B cell (primary cell): Measurements from ENCODE around the gene TMEM26. TPM values are rescaled to one million over a fixed set of nuclear protein-coding genes. Genes with fewer than 3 reads are reported as not detected.

ENCODE experiments used
- ATAC-seq: fragments of 200-7000 bp; cut with Tn5 transposase; one replicate; pipeline ENCODE4 v1.10.0; 2021; ENCODE audit warnings: low read depth, mild to moderate bottlenecking, moderate number of reproducible peaks, moderate library complexity
- CTCF ChIA-PET: fragments of 350-600 bp; sonication (Branson Sonifier 250); formaldehyde crosslinking; loops from one replicate; lab custom pipeline; 2021; ENCODE audit warnings: antibody characterized with exemption, inconsistent platforms; lab: Charles Lee
- POLR2A ChIA-PET: fragments of 350-600 bp; sonication (Branson Sonifier 250); formaldehyde crosslinking; loops from one replicate; lab custom pipeline; 2021; ENCODE audit warnings: antibody characterized with exemption; lab: Charles Lee
- DNase-seq: peaks from one replicate; pipeline ENCODE4 v3.0.0; 2013
- H2AFZ ChIP-seq: 2 replicates; pipeline ENCODE4 v1.6.1; 2012; ENCODE audit warnings: mild to moderate bottlenecking, low read depth, low read length; ENCODE audit not compliant: insufficient read depth, poor library complexity, severe bottlenecking
- H3K27ac ChIP-seq, 2 donors: 1 replicate in 1 of 2; 2 replicates in 1 of 2; pipeline ENCODE4 v1.5.1; 2012 to 2013; ENCODE audit warnings: low read length in 2 of 2, mild to moderate bottlenecking in 2 of 2, moderate library complexity in 1 of 2
- H3K27me3 ChIP-seq, 4 experiments: fragments of 200-600 bp in 1 of 4; sonication (generic) in 1 of 4; replicated peaks in 1 of 4; 1 replicate in 2 of 4; 2 replicates in 2 of 4; pipeline versions ENCODE4 v1.6.1 to v1.7.0; 2013 to 2016; ENCODE audit warnings: low read length in 3 of 4, mild to moderate bottlenecking in 2 of 4, mixed read lengths in 1 of 4, moderate library complexity in 1 of 4; ENCODE audit not compliant: insufficient read depth in 4 of 4, control insufficient read depth in 3 of 4; ENCODE audit errors: control extremely low read depth in 1 of 4
- H3K36me3 ChIP-seq, 2 experiments: replicated peaks in 1 of 2; 1 replicate in 1 of 2; 2 replicates in 1 of 2; pipeline versions ENCODE4 v1.6.1 to v1.7.1; 2013; ENCODE audit warnings: low read length in 1 of 2; ENCODE audit not compliant: insufficient read depth in 2 of 2, control insufficient read depth in 1 of 2; ENCODE audit errors: control extremely low read depth in 1 of 2, extremely low read depth in 1 of 2
- H3K4me1 ChIP-seq, 2 donors: fragments of 200-600 bp in 1 of 2; sonication (generic) in 1 of 2; 1 replicate in 1 of 2; 2 replicates in 1 of 2; pipeline versions ENCODE4 v1.5.1 to v1.6.1; 2013 to 2017; ENCODE audit warnings: low read length in 2 of 2; ENCODE audit not compliant: control insufficient read depth in 2 of 2, insufficient read depth in 2 of 2
- H3K4me2 ChIP-seq: replicated peaks from 2 replicates; pipeline ENCODE3; 2012; ENCODE audit warnings: mild to moderate bottlenecking, low read depth, low read length; ENCODE audit not compliant: poor library complexity, severe bottlenecking
- H3K4me3 ChIP-seq, 5 experiments: fragments of 200-600 bp in 1 of 5; sonication (generic) in 1 of 5; 1 replicate in 3 of 5; 2 replicates in 2 of 5; pipeline versions ENCODE4 v1.5.1 to v1.7.0; 2011 to 2016; ENCODE audit warnings: low read length in 4 of 5, mild to moderate bottlenecking in 4 of 5, low read depth in 2 of 5, control low read depth in 1 of 5, moderate library complexity in 1 of 5; ENCODE audit not compliant: insufficient read depth in 1 of 5; ENCODE audit errors: control extremely low read depth in 1 of 5, extremely low read depth in 1 of 5
- H3K79me2 ChIP-seq: fragments of 200-600 bp; sonication (generic); one replicate; pipeline ENCODE4 v1.6.0; 2016; ENCODE audit warnings: low read length; ENCODE audit not compliant: control insufficient read depth, insufficient read depth
- H3K9ac ChIP-seq: fragments of 200-600 bp; sonication (generic); 2 replicates; pipeline ENCODE4 v1.6.1; 2017; ENCODE audit warnings: mild to moderate bottlenecking, low read length, moderate library complexity
- H3K9me3 ChIP-seq, 3 donors: one replicate each; pipeline versions ENCODE4 v1.6.1 to v1.7.1; 2013; ENCODE audit warnings: low read length in 2 of 3; ENCODE audit not compliant: control insufficient read depth in 2 of 3, insufficient read depth in 1 of 3; ENCODE audit errors: control extremely low read depth in 1 of 3
- H4K20me1 ChIP-seq: 2 replicates; pipeline ENCODE4 v1.6.0; 2012; ENCODE audit warnings: mild to moderate bottlenecking, low read length; ENCODE audit not compliant: insufficient read depth, control insufficient read depth, poor library complexity, severe bottlenecking
- H3K27ac Mint-ChIP-seq: one replicate; pipeline ENCODE4 v1.8.0; 2021; ENCODE audit warnings: mixed read lengths
- H3K27me3 Mint-ChIP-seq: one replicate; pipeline ENCODE4 v1.8.0; 2021; ENCODE audit warnings: mixed read lengths
- H3K4me1 Mint-ChIP-seq: one replicate; pipeline ENCODE4 v1.8.0; 2021; ENCODE audit warnings: mixed read lengths
- H3K4me3 Mint-ChIP-seq: one replicate; pipeline ENCODE4 v1.8.0; 2021; ENCODE audit warnings: mixed read lengths
- H3K9me3 Mint-ChIP-seq: one replicate; pipeline ENCODE4 v1.8.0; 2022; ENCODE audit warnings: mixed read lengths; ENCODE audit not compliant: insufficient read depth
- EZH2 ChIP-seq: IDR thresholded peaks from 2 replicates; pipeline ENCODE4 v1.6.1; 2012; ENCODE audit warnings: borderline replicate concordance, low read depth, mild to moderate bottlenecking, moderate library complexity, low read length; ENCODE audit not compliant: insufficient read depth, poor library complexity, severe bottlenecking
- WGBS: methylation state at CpG from one replicate; pipeline ENCODE4 v1.1.5; 2013; ENCODE audit warnings: missing lambda C conversion rate; ENCODE audit not compliant: insufficient coverage; 5-methylcytosine and 5-hydroxymethylcytosine counted together
- intact Hi-C: fragments of 100-400 bp; cut with micrococcal nuclease; formaldehyde crosslinking; loops from one replicate; pipeline ENCODE4 v1.10.0; 2022
- polyA plus RNA-seq: library from polyadenylated mRNA; depleted of rRNA; stranded (reverse); fragments of >200 nt; gene quantifications from 2 replicates; pipeline ENCODE4 v1.2.3, GENCODE V29; 2012
- total RNA-seq, 2 donors: library from RNA; stranded (reverse); fragments of 120-200 nt in 1 of 2; gene quantifications; 1 replicate in 1 of 2; 2 replicates in 1 of 2; pipeline versions ENCODE4 v1.2.3 to v1.2.4, GENCODE V29; 2013 to 2022
- TF ChIP-seq, protein P1 (sequence below): fragments of 200-600 bp; IDR thresholded peaks from one replicate; pipeline ENCODE4 v1.8.0; 2022; ENCODE audit warnings: antibody characterized with exemption, mild to moderate bottlenecking

Gene TMEM26
- total and polyA plus RNA-seq, 2 donors (not counting 1 experiment from before 2014, with no cell fraction given) = not detected

DNA sequence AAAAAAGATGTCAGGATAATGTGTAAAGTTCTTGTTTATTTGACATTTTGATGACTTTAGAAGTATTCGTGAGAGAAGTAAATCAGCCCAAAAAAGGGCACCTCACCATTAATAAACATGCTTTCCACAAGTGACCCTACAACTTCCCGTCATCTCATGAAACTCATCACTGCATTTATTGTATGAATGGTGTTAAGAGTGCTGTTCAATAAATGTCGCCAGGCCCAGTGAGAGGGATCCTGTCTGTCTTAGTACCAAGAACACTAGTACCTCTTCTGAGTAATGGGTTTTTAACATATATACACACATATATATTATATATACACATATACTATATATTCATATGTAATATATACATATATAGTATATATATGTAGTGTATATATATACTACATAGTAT lies 61.9 kb downstream of the TMEM26 start:
- CTCF ChIA-PET = no interaction called here
- Mint-ChIP-seq H3K9me3 (peaks cover 6% of the 10 kb centered on the region), H3K4me1 (peaks cover 8% of the 10 kb centered on the region), H3K27me3 (no peaks in the 10 kb centered on the region), H3K27ac (no peak overlapping the region), H3K4me3 (peak overlapping the region; percentile 77)
- no peak for TF ChIP-seq EZH2
- TF ChIP-seq, protein P1, sequence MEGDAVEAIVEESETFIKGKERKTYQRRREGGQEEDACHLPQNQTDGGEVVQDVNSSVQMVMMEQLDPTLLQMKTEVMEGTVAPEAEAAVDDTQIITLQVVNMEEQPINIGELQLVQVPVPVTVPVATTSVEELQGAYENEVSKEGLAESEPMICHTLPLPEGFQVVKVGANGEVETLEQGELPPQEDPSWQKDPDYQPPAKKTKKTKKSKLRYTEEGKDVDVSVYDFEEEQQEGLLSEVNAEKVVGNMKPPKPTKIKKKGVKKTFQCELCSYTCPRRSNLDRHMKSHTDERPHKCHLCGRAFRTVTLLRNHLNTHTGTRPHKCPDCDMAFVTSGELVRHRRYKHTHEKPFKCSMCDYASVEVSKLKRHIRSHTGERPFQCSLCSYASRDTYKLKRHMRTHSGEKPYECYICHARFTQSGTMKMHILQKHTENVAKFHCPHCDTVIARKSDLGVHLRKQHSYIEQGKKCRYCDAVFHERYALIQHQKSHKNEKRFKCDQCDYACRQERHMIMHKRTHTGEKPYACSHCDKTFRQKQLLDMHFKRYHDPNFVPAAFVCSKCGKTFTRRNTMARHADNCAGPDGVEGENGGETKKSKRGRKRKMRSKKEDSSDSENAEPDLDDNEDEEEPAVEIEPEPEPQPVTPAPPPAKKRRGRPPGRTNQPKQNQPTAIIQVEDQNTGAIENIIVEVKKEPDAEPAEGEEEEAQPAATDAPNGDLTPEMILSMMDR = no peak
- no peak for ATAC-seq
- no peaks in the 10 kb centered on the region for H4K20me1 ChIP-seq
- no peaks in the 10 kb centered on the region for H3K79me2 ChIP-seq
- peaks cover 0 to 3% of the 10 kb centered on the region in 2 donors for H3K4me1 ChIP-seq
- H3K36me3 ChIP-seq = no peaks in the 10 kb centered on the region
- peak overlapping the region in 2 of 5 experiments; percentile 37 for H3K4me3 ChIP-seq
- H2AFZ ChIP-seq = peak overlapping the region; percentile 72
- H3K9me3 ChIP-seq = no peaks in the 10 kb centered on the region
- no peaks in the 10 kb centered on the region for H3K27me3 ChIP-seq
- no CpG with 5 or more reads among the region's 3 CpGs for WGBS
- H3K27ac ChIP-seq = peak overlapping the region in 1 of 2 donors; percentile 0
- intact Hi-C loops = loop anchor here (10.0 kb wide), 1 partner anchor 1156 kb away; no protein-coding TSS in a partner anchor
- H3K4me2 ChIP-seq = peak overlapping the region; percentile 62
- POLR2A ChIA-PET = no interaction called here
- no peak for DNase-seq
- H3K9ac ChIP-seq = peak overlapping the region; percentile 57

DNA sequence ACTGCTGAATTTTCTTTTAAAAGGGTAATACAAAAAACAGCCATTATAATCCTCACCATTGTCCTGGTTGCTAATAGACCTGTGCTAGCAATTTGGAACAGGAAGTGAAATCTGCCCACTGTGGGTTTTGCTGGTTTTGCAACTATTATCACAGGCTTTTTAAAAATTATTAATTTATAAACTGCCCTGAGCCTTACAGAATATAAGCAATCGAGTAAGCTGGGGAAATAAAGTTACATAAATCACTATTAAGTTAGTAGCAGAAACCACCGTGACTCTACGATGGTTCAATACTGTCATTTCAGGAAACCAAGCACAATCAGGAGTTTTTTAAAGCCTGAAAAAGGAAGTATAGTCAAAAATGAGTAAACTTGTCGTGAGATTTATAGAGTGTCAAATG lies 62.3 kb downstream of the TMEM26 start:
- H3K9ac ChIP-seq = peak overlapping the region; percentile 57
- H3K4me1 ChIP-seq = peaks cover 0 to 3% of the 10 kb centered on the region in 2 donors
- H4K20me1 ChIP-seq = no peaks in the 10 kb centered on the region
- TF ChIP-seq EZH2 = no peak
- TF ChIP-seq, protein P1 = no peak
- ChIA-PET CTCF (no interaction called here), POLR2A (no interaction called here)
- H3K27me3 Mint-ChIP-seq = no peaks in the 10 kb centered on the region
- H3K4me3 ChIP-seq = peak overlapping the region in 2 of 5 experiments; percentile 37
- WGBS = 7% methylated on average over 2 of the region's 4 CpGs
- peak; percentile 13 for DNase-seq
- H3K9me3 Mint-ChIP-seq = peaks cover 6% of the 10 kb centered on the region
- peak overlapping the region; percentile 72 for H2AFZ ChIP-seq
- ATAC-seq = no peak
- no peaks in the 10 kb centered on the region for H3K27me3 ChIP-seq
- peaks cover 8% of the 10 kb centered on the region for H3K4me1 Mint-ChIP-seq
- H3K9me3 ChIP-seq = no peaks in the 10 kb centered on the region
- no peak overlapping the region for H3K27ac Mint-ChIP-seq
- no peaks in the 10 kb centered on the region for H3K79me2 ChIP-seq
- H3K36me3 ChIP-seq = no peaks in the 10 kb centered on the region
- peak overlapping the region in 1 of 2 donors; percentile 0 for H3K27ac ChIP-seq
- peak overlapping the region; percentile 77 for H3K4me3 Mint-ChIP-seq
- intact Hi-C loops = loop anchor here (10.0 kb wide), 1 partner anchor 1156 kb away; no protein-coding TSS in a partner anchor
- peak overlapping the region; percentile 62 for H3K4me2 ChIP-seq
